Activated B cell treated with CpG ODN at 0.5 μM for 24 hours (primary cell): ENCODE measurements around the gene LRRC61. TPM values are rescaled to one million over a fixed set of nuclear protein-coding genes. Genes with fewer than 3 reads are reported as not detected.
A peak's percentile ranks its signal among the peaks of the same experiment; 100 is the strongest.

Experiments
- ATAC-seq: fragments of 200-7000 bp; cut with Tn5 transposase; one replicate; pipeline ENCODE4 v1.10.0; 2021; ENCODE audit warnings: low read depth, mild to moderate bottlenecking, moderate library complexity
- CTCF ChIA-PET: fragments of 350-600 bp; sonication (Branson Sonifier 250); formaldehyde crosslinking; loops from one replicate; lab custom pipeline; 2021; ENCODE audit warnings: antibody characterized with exemption; lab: Charles Lee
- POLR2A ChIA-PET: fragments of 350-600 bp; sonication (Branson Sonifier 250); formaldehyde crosslinking; loops from one replicate; lab custom pipeline; 2021; ENCODE audit warnings: antibody characterized with exemption; lab: Charles Lee
- DNase-seq: peaks from one replicate; pipeline ENCODE4 v3.0.0; 2022
- H3K27ac Mint-ChIP-seq: one replicate; pipeline ENCODE4 v1.8.0; 2020; ENCODE audit warnings: mixed read lengths
- H3K27me3 Mint-ChIP-seq: one replicate; pipeline ENCODE4 v1.8.0; 2021; ENCODE audit warnings: mixed read lengths
- H3K36me3 Mint-ChIP-seq: one replicate; pipeline ENCODE4 v1.8.0; 2021; ENCODE audit warnings: low read depth, mixed read lengths
- H3K4me1 Mint-ChIP-seq: one replicate; pipeline ENCODE4 v1.8.0; 2021; ENCODE audit warnings: mixed read lengths
- H3K4me3 Mint-ChIP-seq: one replicate; pipeline ENCODE4 v1.8.0; 2020; ENCODE audit warnings: mild to moderate bottlenecking, mixed read lengths
- H3K9me3 Mint-ChIP-seq: one replicate; pipeline ENCODE4 v1.8.0; 2020; ENCODE audit warnings: mixed read lengths
- intact Hi-C: fragments of 100-400 bp; cut with micrococcal nuclease; formaldehyde crosslinking; loops from one replicate; pipeline ENCODE4 v1.15.1; 2024
- total RNA-seq: library from RNA; stranded (reverse); gene quantifications from 2 replicates; pipeline ENCODE4 v1.2.3, GENCODE V29; 2022
- TF ChIP-seq, protein P1 (sequence below): fragments of 200-600 bp; IDR thresholded peaks from one replicate; pipeline ENCODE4 v1.8.0; 2022; ENCODE audit warnings: antibody characterized with exemption, mild to moderate bottlenecking

LRRC61 gene
- total RNA-seq, 1 donor from 2014 or later: 11.0 TPM

DNA sequence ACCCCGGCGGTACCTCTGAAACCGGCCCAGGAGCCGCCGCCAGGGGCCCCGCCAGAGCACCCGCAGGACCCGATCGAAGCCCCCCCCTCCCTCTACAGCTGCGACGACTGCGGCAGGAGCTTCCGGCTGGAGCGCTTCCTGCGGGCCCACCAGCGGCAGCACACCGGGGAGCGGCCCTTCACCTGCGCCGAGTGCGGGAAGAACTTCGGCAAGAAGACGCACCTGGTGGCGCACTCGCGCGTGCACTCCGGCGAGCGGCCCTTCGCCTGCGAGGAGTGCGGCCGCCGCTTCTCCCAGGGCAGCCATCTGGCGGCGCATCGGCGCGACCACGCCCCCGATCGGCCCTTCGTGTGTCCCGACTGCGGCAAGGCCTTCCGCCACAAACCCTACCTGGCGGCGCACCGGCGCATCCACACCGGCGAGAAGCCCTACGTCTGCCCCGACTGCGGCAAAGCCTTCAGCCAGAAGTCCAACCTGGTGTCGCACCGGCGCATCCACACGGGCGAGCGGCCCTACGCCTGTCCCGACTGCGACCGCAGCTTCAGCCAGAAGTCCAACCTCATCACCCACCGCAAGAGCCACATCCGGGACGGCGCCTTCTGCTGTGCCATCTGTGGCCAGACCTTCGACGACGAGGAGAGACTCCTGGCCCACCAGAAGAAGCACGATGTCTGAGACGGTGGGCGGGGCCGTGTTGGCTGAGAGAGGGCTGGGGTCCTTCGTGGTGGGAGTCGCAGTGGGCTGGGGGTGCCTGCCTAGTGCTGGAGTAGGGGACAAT lies 49.3 kb downstream of the LRRC61 start:
- Mint-ChIP-seq H3K4me3 (no peak overlapping the region), H3K9me3 (no peaks in the 10 kb centered on the region), H3K36me3 (peaks cover 48% of the 10 kb centered on the region), H3K27ac (peak overlapping the region; percentile 50), H3K4me1 (peaks cover 75% of the 10 kb centered on the region), H3K27me3 (no peaks in the 10 kb centered on the region)
- ChIA-PET CTCF (no interaction called here), POLR2A (interaction anchor here (16.5 kb wide), 1 partner anchor 33 kb away, joined by 421 read pairs; a partner anchor contains a TSS)
- intact Hi-C loops: no loop called here
- ATAC-seq (no peak), DNase-seq (no peak)
- TF ChIP-seq, protein P1, sequence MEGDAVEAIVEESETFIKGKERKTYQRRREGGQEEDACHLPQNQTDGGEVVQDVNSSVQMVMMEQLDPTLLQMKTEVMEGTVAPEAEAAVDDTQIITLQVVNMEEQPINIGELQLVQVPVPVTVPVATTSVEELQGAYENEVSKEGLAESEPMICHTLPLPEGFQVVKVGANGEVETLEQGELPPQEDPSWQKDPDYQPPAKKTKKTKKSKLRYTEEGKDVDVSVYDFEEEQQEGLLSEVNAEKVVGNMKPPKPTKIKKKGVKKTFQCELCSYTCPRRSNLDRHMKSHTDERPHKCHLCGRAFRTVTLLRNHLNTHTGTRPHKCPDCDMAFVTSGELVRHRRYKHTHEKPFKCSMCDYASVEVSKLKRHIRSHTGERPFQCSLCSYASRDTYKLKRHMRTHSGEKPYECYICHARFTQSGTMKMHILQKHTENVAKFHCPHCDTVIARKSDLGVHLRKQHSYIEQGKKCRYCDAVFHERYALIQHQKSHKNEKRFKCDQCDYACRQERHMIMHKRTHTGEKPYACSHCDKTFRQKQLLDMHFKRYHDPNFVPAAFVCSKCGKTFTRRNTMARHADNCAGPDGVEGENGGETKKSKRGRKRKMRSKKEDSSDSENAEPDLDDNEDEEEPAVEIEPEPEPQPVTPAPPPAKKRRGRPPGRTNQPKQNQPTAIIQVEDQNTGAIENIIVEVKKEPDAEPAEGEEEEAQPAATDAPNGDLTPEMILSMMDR: no peak

DNA sequence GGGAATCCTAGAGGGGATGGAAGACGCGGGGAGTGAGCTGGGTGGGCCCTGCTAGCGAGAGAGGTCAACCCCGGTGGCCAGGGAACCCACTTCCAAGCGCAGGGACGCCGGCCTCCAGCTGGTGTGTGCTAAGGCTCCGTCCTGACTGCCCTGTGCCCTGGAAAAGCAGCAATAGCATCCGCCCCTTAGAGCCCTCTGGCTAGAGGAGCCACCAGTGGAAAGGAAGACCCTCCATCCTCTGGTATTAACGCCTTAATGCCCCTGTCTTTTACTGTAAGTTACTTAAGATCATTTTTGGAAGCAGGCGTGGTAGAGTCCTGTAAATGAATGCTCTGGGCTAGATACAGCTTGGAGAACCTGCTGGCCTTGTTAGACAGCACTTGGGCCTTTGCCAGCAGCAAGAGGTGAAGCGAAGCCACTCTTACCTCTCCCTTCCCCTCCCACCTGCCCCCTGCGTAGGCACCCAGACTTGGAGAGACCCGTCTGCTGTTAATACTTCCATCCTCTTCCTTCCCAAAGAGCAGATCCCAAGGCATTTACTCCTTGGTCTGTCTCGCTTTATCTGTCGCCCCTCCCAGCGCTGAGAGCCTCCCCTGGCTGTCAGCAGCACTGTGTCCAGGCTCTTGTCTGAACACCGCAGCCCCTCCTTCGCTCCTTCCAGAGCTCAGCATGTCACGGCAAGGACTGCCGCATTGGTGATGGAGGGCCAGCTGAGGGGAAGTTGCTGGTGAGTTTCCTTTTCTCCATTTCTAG lies 50.1 kb downstream of the LRRC61 start:
- peaks cover 77% of the 10 kb centered on the region for H3K4me1 Mint-ChIP-seq
- intact Hi-C loops: no loop called here
- H3K4me3 Mint-ChIP-seq: peak overlapping the region; percentile 26
- POLR2A ChIA-PET: interaction anchor here (1.1 to 16.5 kb wide), 2 partner anchors 33 to 50 kb away, joined by 4 to 421 read pairs; partner anchors contain the start of genes ACTR3C and LRRC61
- peaks cover 48% of the 10 kb centered on the region for H3K36me3 Mint-ChIP-seq
- ATAC-seq (no peak), DNase-seq (no peak)
- TF ChIP-seq, protein P1: no peak
- peak overlapping the region; percentile 54 for H3K27ac Mint-ChIP-seq
- H3K27me3 Mint-ChIP-seq: no peaks in the 10 kb centered on the region
- CTCF ChIA-PET: no interaction called here
- no peaks in the 10 kb centered on the region for H3K9me3 Mint-ChIP-seq

DNA sequence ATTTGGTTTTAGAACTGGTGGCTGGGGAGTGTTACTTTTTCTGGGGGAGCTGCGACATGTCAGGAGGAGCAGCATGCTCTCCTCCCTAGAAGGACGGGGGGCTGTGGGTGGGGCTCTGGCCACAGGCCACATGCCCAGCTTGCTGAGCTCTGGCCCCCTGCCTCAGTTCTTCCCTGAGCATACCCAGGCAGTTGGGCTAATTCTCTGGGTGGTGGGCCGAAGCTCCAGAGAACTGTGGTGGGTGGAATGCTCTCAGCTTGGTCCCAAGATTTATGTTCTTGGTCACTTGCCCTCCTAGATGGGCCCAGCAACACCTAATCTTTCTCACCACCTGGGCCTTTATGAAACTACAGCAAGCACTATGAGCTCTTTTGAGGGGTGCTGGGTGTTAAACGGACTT lies 50.9 kb downstream of the LRRC61 start:
- Mint-ChIP-seq H3K27ac (peak overlapping the region; percentile 54), H3K4me1 (peaks cover 76% of the 10 kb centered on the region), H3K9me3 (no peaks in the 10 kb centered on the region), H3K27me3 (no peaks in the 10 kb centered on the region), H3K36me3 (peaks cover 46% of the 10 kb centered on the region), H3K4me3 (no peak overlapping the region)
- ChIA-PET POLR2A (interaction anchor here (0.8 to 16.5 kb wide), 3 partner anchors 9 to 51 kb away, joined by 4 to 421 read pairs (median 7); partner anchors contain the start of genes ACTR3C and LRRC61), CTCF (no interaction called here)
- intact Hi-C loops: no loop called here
- ATAC-seq (no peak), DNase-seq (no peak)
- TF ChIP-seq, protein P1: no peak

DNA sequence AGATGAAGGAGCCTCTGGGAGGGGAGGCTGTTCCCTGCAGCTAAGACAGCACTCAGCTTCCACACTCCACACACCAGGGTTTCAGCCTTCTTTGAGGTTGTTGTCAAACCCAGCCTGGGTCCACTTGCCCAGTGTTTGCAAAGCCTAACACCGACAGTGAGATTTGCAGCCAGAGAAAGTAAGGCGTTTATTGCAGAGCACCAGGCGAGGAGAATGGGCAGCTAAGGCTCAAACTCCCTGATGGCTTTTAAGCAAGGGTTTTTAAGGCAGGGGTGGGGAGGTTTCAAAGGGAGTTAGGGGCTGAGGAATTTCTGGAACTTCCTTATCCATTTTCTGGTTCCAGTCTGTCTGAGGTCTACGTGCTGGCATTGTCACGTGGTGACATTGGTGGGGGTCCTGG lies 51.3 kb downstream of the LRRC61 start:
- intact Hi-C loops: no loop called here
- TF ChIP-seq, protein P1: no peak
- Mint-ChIP-seq H3K27ac (peak overlapping the region; percentile 41), H3K36me3 (peaks cover 42% of the 10 kb centered on the region), H3K4me1 (peaks cover 72% of the 10 kb centered on the region), H3K27me3 (no peaks in the 10 kb centered on the region), H3K4me3 (no peak overlapping the region), H3K9me3 (no peaks in the 10 kb centered on the region)
- ATAC-seq (no peak), DNase-seq (no peak)
- ChIA-PET POLR2A (interaction anchor here (0.8 to 16.5 kb wide), 3 partner anchors 9 to 51 kb away, joined by 4 to 421 read pairs (median 7); partner anchors contain the start of genes ACTR3C and LRRC61), CTCF (no interaction called here)
